GM23338 (cell line): Measurements from ENCODE around the gene MAGI1.

Source experiments
- CREB1 ChIP-seq: fragments of 250-450 bp; sonication (Bioruptor Pico); IDR thresholded peaks from 2 replicates; pipeline ENCODE4 v1.5.0; 2020; ENCODE audit warnings: low read depth, mild to moderate bottlenecking, moderate library complexity
- EZH2 ChIP-seq: fragments of 200-600 bp; sonication (generic); IDR thresholded peaks from one replicate; pipeline ENCODE4 v1.8.0; 2017; ENCODE audit warnings: antibody characterized with exemption, mild to moderate bottlenecking, low read depth; ENCODE audit not compliant: unreplicated experiment
- EZH2phosphoT487 ChIP-seq: fragments of 200-600 bp; sonication (generic); IDR thresholded peaks from one replicate; pipeline ENCODE4 v1.8.1; 2018; ENCODE audit warnings: antibody characterized with exemption; ENCODE audit not compliant: unreplicated experiment
- JUNB ChIP-seq: IDR thresholded peaks from one replicate; pipeline ENCODE4 v1.6.1; 2016; ENCODE audit warnings: antibody characterized with exemption; ENCODE audit not compliant: unreplicated experiment
- NANOG ChIP-seq: IDR thresholded peaks from 2 replicates; pipeline ENCODE4 v1.6.1; 2016; ENCODE audit warnings: antibody characterized with exemption, borderline replicate concordance
- POLR2AphosphoS5 ChIP-seq: IDR thresholded peaks from 2 replicates; pipeline ENCODE4 v1.6.1; 2016; ENCODE audit warnings: antibody characterized with exemption, low read depth
- STAT1 ChIP-seq: IDR thresholded peaks from one replicate; pipeline ENCODE4 v1.6.1; 2016; ENCODE audit warnings: antibody characterized with exemption; ENCODE audit not compliant: unreplicated experiment
- ZNF114 ChIP-seq: fragments of 250-450 bp; sonication (Bioruptor Pico); IDR thresholded peaks from 2 replicates; pipeline ENCODE4 v1.5.0; 2020; ENCODE audit warnings: mild to moderate bottlenecking, moderate library complexity
- ZNF331 ChIP-seq: fragments of 250-450 bp; sonication (Bioruptor Pico); IDR thresholded peaks from 2 replicates; pipeline ENCODE4 v1.5.0; 2020; ENCODE audit warnings: low read depth, mild to moderate bottlenecking, moderate library complexity
- TF ChIP-seq, protein P1 (sequence below), 2 experiments: fragments of 200-600 bp in 1 of 2; sonication (generic) in 1 of 2; conservative IDR thresholded peaks; 2 replicates each; pipeline versions ENCODE4 v1.5.1 to v1.6.1; 2016 to 2017; ENCODE audit warnings: antibody characterized with exemption in 2 of 2, low read depth in 2 of 2, mild to moderate bottlenecking in 2 of 2, moderate library complexity in 1 of 2
- TF ChIP-seq, protein P2 (sequence below): IDR thresholded peaks from one replicate; pipeline ENCODE4 v1.6.1; 2018; ENCODE audit warnings: antibody characterized with exemption; ENCODE audit not compliant: unreplicated experiment
- TF ChIP-seq, protein P3 (sequence below): IDR thresholded peaks from 2 replicates; pipeline ENCODE4 v1.6.1; 2016; ENCODE audit warnings: antibody characterized with exemption
- TF ChIP-seq, protein P4 (sequence below): fragments of 250-450 bp; sonication (Bioruptor Pico); IDR thresholded peaks from 2 replicates; pipeline ENCODE4 v1.5.0; 2020; ENCODE audit warnings: mild to moderate bottlenecking, moderate library complexity

DNA sequence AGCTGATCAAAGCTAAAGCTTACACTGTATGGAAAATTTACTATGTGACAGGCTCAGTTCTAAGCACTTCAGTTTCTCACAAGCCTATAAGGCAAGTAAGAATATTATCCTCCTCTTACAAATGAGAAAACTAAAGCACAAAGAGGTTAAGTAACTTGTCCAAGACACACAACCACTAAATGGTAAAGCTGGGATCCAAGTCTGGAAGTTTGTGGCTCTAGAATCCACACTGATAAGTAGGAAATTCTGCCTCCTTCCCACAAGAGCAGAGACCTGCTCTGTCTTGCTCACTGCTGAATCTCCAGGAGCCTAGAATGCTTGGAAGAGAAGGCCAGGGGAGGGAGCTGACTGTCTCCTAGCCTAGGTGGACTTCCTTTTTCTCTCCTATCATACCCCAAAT is 60.6 kb downstream of the MAGI1 start:
- TF ChIP-seq, protein P1, sequence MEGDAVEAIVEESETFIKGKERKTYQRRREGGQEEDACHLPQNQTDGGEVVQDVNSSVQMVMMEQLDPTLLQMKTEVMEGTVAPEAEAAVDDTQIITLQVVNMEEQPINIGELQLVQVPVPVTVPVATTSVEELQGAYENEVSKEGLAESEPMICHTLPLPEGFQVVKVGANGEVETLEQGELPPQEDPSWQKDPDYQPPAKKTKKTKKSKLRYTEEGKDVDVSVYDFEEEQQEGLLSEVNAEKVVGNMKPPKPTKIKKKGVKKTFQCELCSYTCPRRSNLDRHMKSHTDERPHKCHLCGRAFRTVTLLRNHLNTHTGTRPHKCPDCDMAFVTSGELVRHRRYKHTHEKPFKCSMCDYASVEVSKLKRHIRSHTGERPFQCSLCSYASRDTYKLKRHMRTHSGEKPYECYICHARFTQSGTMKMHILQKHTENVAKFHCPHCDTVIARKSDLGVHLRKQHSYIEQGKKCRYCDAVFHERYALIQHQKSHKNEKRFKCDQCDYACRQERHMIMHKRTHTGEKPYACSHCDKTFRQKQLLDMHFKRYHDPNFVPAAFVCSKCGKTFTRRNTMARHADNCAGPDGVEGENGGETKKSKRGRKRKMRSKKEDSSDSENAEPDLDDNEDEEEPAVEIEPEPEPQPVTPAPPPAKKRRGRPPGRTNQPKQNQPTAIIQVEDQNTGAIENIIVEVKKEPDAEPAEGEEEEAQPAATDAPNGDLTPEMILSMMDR (conservative IDR thresholded peaks at IDR 0.05; ENCODE audit: low read depth in 2 of 2), result no peak
- TF ChIP-seq POLR2AphosphoS5, result no peak
- TF ChIP-seq EZH2, result no peak
- no peak for TF ChIP-seq STAT1
- TF ChIP-seq JUNB, result no peak
- TF ChIP-seq EZH2phosphoT487, result no peak
- TF ChIP-seq, protein P2, sequence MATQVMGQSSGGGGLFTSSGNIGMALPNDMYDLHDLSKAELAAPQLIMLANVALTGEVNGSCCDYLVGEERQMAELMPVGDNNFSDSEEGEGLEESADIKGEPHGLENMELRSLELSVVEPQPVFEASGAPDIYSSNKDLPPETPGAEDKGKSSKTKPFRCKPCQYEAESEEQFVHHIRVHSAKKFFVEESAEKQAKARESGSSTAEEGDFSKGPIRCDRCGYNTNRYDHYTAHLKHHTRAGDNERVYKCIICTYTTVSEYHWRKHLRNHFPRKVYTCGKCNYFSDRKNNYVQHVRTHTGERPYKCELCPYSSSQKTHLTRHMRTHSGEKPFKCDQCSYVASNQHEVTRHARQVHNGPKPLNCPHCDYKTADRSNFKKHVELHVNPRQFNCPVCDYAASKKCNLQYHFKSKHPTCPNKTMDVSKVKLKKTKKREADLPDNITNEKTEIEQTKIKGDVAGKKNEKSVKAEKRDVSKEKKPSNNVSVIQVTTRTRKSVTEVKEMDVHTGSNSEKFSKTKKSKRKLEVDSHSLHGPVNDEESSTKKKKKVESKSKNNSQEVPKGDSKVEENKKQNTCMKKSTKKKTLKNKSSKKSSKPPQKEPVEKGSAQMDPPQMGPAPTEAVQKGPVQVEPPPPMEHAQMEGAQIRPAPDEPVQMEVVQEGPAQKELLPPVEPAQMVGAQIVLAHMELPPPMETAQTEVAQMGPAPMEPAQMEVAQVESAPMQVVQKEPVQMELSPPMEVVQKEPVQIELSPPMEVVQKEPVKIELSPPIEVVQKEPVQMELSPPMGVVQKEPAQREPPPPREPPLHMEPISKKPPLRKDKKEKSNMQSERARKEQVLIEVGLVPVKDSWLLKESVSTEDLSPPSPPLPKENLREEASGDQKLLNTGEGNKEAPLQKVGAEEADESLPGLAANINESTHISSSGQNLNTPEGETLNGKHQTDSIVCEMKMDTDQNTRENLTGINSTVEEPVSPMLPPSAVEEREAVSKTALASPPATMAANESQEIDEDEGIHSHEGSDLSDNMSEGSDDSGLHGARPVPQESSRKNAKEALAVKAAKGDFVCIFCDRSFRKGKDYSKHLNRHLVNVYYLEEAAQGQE, result no peak
- TF ChIP-seq CREB1 (CRISPR knock-in tag), result no peak
- no peak for TF ChIP-seq ZNF331 (CRISPR knock-in tag)
- TF ChIP-seq ZNF114, result no peak
- TF ChIP-seq, protein P3, sequence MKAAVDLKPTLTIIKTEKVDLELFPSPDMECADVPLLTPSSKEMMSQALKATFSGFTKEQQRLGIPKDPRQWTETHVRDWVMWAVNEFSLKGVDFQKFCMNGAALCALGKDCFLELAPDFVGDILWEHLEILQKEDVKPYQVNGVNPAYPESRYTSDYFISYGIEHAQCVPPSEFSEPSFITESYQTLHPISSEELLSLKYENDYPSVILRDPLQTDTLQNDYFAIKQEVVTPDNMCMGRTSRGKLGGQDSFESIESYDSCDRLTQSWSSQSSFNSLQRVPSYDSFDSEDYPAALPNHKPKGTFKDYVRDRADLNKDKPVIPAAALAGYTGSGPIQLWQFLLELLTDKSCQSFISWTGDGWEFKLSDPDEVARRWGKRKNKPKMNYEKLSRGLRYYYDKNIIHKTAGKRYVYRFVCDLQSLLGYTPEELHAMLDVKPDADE, result no peak
- TF ChIP-seq NANOG, result no peak
- TF ChIP-seq, protein P4, sequence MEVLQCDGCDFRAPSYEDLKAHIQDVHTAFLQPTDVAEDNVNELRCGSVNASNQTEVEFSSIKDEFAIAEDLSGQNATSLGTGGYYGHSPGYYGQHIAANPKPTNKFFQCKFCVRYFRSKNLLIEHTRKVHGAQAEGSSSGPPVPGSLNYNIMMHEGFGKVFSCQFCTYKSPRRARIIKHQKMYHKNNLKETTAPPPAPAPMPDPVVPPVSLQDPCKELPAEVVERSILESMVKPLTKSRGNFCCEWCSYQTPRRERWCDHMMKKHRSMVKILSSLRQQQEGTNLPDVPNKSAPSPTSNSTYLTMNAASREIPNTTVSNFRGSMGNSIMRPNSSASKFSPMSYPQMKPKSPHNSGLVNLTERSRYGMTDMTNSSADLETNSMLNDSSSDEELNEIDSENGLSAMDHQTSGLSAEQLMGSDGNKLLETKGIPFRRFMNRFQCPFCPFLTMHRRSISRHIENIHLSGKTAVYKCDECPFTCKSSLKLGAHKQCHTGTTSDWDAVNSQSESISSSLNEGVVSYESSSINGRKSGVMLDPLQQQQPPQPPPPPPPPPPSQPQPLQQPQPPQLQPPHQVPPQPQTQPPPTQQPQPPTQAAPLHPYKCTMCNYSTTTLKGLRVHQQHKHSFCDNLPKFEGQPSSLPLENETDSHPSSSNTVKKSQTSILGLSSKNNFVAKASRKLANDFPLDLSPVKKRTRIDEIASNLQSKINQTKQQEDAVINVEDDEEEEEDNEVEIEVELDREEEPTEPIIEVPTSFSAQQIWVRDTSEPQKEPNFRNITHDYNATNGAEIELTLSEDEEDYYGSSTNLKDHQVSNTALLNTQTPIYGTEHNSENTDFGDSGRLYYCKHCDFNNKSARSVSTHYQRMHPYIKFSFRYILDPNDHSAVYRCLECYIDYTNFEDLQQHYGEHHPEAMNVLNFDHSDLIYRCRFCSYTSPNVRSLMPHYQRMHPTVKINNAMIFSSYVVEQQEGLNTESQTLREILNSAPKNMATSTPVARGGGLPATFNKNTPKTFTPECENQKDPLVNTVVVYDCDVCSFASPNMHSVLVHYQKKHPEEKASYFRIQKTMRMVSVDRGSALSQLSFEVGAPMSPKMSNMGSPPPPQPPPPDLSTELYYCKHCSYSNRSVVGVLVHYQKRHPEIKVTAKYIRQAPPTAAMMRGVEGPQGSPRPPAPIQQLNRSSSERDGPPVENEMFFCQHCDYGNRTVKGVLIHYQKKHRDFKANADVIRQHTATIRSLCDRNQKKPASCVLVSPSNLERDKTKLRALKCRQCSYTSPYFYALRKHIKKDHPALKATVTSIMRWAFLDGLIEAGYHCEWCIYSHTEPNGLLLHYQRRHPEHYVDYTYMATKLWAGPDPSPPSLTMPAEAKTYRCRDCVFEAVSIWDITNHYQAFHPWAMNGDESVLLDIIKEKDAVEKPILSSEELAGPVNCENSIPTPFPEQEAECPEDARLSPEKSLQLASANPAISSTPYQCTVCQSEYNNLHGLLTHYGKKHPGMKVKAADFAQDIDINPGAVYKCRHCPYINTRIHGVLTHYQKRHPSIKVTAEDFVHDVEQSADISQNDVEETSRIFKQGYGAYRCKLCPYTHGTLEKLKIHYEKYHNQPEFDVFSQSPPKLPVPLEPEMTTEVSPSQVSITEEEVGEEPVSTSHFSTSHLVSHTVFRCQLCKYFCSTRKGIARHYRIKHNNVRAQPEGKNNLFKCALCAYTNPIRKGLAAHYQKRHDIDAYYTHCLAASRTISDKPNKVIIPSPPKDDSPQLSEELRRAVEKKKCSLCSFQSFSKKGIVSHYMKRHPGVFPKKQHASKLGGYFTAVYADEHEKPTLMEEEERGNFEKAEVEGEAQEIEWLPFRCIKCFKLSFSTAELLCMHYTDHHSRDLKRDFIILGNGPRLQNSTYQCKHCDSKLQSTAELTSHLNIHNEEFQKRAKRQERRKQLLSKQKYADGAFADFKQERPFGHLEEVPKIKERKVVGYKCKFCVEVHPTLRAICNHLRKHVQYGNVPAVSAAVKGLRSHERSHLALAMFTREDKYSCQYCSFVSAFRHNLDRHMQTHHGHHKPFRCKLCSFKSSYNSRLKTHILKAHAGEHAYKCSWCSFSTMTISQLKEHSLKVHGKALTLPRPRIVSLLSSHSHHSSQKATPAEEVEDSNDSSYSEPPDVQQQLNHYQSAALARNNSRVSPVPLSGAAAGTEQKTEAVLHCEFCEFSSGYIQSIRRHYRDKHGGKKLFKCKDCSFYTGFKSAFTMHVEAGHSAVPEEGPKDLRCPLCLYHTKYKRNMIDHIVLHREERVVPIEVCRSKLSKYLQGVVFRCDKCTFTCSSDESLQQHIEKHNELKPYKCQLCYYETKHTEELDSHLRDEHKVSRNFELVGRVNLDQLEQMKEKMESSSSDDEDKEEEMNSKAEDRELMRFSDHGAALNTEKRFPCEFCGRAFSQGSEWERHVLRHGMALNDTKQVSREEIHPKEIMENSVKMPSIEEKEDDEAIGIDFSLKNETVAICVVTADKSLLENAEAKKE (CRISPR knock-in tag), result no peak
